Testis (tissue), 3 donors: ENCODE results near the gene ZNF575. TPM values are rescaled to one million over a fixed set of nuclear protein-coding genes. Genes with fewer than 3 reads are reported as not detected.
A peak's percentile ranks its signal among the peaks of the same experiment; 100 is the strongest.

ENCODE experiments used
- DNase-seq: peaks from one replicate; pipeline ENCODE4 v3.0.0-alpha.2; 2019
- H3K27ac ChIP-seq, 2 donors: fragments of 200-600 bp; sonication (generic); one replicate each; pipeline ENCODE4 v1.5.1; 2019
- H3K27me3 ChIP-seq: fragments of 200-600 bp; sonication (generic); one replicate; pipeline ENCODE4 v1.5.1; 2019
- H3K36me3 ChIP-seq: fragments of 200-600 bp; sonication (generic); one replicate; pipeline ENCODE4 v1.5.1; 2017; ENCODE audit warnings: low read depth; ENCODE audit errors: missing control alignments
- H3K4me1 ChIP-seq: fragments of 200-600 bp; sonication (generic); one replicate; pipeline ENCODE4 v1.5.1; 2019
- H3K4me3 ChIP-seq, 2 donors: fragments of 200-600 bp; sonication (generic); one replicate each; pipeline ENCODE4 v1.5.1; 2017 to 2019
- H3K9me3 ChIP-seq: fragments of 200-600 bp; sonication (generic); one replicate; pipeline ENCODE4 v1.5.1; 2017
- POLR2A ChIP-seq: fragments of 450-650 bp; IDR thresholded peaks from one replicate; pipeline ENCODE4 v1.6.1; 2017; ENCODE audit warnings: antibody characterized with exemption, mild to moderate bottlenecking, moderate library complexity
- WGBS, 2 donors: methylation state at CpG; one replicate each; pipeline ENCODE4 v1.1.5; 2018; 5-methylcytosine and 5-hydroxymethylcytosine counted together
- intact Hi-C: fragments of 100-400 bp; cut with DNase I; formaldehyde crosslinking; loops from one replicate; pipeline ENCODE4 v1.15.1; 2023; ENCODE audit warnings: low total_unique reads
- polyA plus RNA-seq: library from polyadenylated mRNA; stranded (reverse); fragments of 350-450 nt; fragmentation: Illumina TruSeq; extraction: RNeasy Lipid Tissue Mini Kit (QIAGEN cat#74804); gene quantifications from one replicate; pipeline ENCODE4 v1.2.3, GENCODE V29; 2014; ENCODE audit warnings: low read depth, low replicate concordance; ENCODE audit not compliant: insufficient read depth
- total RNA-seq, 2 donors: library from RNA; depleted of rRNA; stranded (reverse); fragments of >200 nt; gene quantifications; one replicate each; pipeline ENCODE4 v1.2.3, GENCODE V29; 2016
- TF ChIP-seq, protein P1 (sequence below), 3 experiments: fragments of 450-650 bp in 2 of 3; fragments of 200-600 bp in 1 of 3; sonication (generic) in 1 of 3; IDR thresholded peaks; one replicate each; pipeline ENCODE4 v1.5.1; 2016 to 2019; ENCODE audit warnings: antibody characterized with exemption in 3 of 3, mild to moderate bottlenecking in 2 of 3, moderate library complexity in 1 of 3

ZNF575 gene
- total and polyA plus RNA-seq, 3 donors from 2014 or later, result 1.1 to 2.4 (median 1.7) TPM

- peaks cover 6% of the 10 kb centered on the region for H3K9me3 ChIP-seq
- H3K27ac ChIP-seq, result peak overlapping the region in 1 of 2 donors; percentile 90
- intact Hi-C loops, result no loop called here
- no peak overlapping the region for H3K4me3 ChIP-seq
- H3K4me1 ChIP-seq, result peaks cover 5% of the 10 kb centered on the region
- H3K36me3 ChIP-seq, result no peaks in the 10 kb centered on the region
- peak; percentile 66 for DNase-seq
- WGBS, 2 donors, result 48 to 51% methylated on average over 39 to 61 of the region's 62 CpGs
- no peaks in the 10 kb centered on the region for H3K27me3 ChIP-seq
- TF ChIP-seq, protein P1, sequence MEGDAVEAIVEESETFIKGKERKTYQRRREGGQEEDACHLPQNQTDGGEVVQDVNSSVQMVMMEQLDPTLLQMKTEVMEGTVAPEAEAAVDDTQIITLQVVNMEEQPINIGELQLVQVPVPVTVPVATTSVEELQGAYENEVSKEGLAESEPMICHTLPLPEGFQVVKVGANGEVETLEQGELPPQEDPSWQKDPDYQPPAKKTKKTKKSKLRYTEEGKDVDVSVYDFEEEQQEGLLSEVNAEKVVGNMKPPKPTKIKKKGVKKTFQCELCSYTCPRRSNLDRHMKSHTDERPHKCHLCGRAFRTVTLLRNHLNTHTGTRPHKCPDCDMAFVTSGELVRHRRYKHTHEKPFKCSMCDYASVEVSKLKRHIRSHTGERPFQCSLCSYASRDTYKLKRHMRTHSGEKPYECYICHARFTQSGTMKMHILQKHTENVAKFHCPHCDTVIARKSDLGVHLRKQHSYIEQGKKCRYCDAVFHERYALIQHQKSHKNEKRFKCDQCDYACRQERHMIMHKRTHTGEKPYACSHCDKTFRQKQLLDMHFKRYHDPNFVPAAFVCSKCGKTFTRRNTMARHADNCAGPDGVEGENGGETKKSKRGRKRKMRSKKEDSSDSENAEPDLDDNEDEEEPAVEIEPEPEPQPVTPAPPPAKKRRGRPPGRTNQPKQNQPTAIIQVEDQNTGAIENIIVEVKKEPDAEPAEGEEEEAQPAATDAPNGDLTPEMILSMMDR (IDR thresholded peaks at IDR 0.05), result peak in 2 of 3 experiments; percentile 32 to 40
- no peak for TF ChIP-seq POLR2A
Observed at GRCh38 chr19:43534816-43535761, 2.1 kb downstream of the ZNF575 start.

GRCh38 chr19:43538922-43539321 lies 5.9 kb downstream of the ZNF575 start:
- Histone ChIP-seq H3K9me3 (peaks cover 6% of the 10 kb centered on the region), H3K27me3 (no peaks in the 10 kb centered on the region), H3K4me3 (no peak overlapping the region), H3K4me1 (peaks cover 5% of the 10 kb centered on the region), H3K27ac (no peak overlapping the region), H3K36me3 (no peaks in the 10 kb centered on the region)
- intact Hi-C loops, result no loop called here
- no peak for DNase-seq
- TF ChIP-seq, protein P1 (IDR thresholded peaks at IDR 0.05), result no peak
- no peak for TF ChIP-seq POLR2A

DNA sequence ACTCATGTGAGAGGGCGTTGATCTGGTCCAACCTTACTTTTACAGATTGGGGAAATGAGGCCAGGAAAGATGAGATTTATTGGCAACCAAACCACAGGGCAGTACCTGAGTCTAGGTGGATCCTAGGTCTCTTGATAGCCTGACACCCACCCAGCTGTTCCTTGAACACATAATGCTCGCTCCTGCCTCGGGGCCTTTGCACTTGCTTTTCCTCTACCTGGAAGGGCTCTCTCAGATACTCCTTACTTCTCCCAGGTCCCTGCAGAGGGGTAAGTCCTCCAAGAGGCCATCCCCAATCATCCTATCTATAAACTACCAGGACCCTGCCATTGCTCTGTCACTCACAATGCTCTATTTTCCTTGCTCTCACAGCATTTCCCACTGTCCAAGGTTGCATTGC lies 7.4 kb downstream of the ZNF575 start:
- 95 to 97% methylated on average over 3 of the region's 3 CpGs for WGBS, 2 donors
- TF ChIP-seq POLR2A, result no peak
- TF ChIP-seq, protein P1 (IDR thresholded peaks at IDR 0.05), result no peak
- Histone ChIP-seq H3K4me1 (no peaks in the 10 kb centered on the region), H3K27me3 (no peaks in the 10 kb centered on the region), H3K9me3 (peaks cover 6% of the 10 kb centered on the region), H3K4me3 (no peak overlapping the region), H3K27ac (no peak overlapping the region), H3K36me3 (no peaks in the 10 kb centered on the region)
- no peak for DNase-seq
- intact Hi-C loops, result no loop called here

GRCh38 chr19:43541920-43542650 lies 9.1 kb downstream of the ZNF575 start:
- H3K4me3 ChIP-seq, result no peak overlapping the region
- H3K4me1 ChIP-seq, result no peaks in the 10 kb centered on the region
- no peak overlapping the region for H3K27ac ChIP-seq
- WGBS, 2 donors, result 94 to 100% methylated on average over 5 of the region's 5 CpGs
- TF ChIP-seq, protein P1 (IDR thresholded peaks at IDR 0.05), result no peak
- no peak for TF ChIP-seq POLR2A
- peaks cover 6% of the 10 kb centered on the region for H3K9me3 ChIP-seq
- no peaks in the 10 kb centered on the region for H3K36me3 ChIP-seq
- DNase-seq, result no peak
- intact Hi-C loops, result no loop called here
- no peaks in the 10 kb centered on the region for H3K27me3 ChIP-seq
